Esophagus (tissue), 2 donors: ENCODE results near the gene SH3RF2. TPM values are rescaled to one million over a fixed set of nuclear protein-coding genes. Genes with fewer than 3 reads are reported as not detected.
A peak's percentile ranks its signal among the peaks of the same experiment; 100 is the strongest.

Source experiments
- H3K27ac ChIP-seq, 2 donors: one replicate each; pipeline ENCODE4 v1.5.1; 2013; ENCODE audit warnings: low read depth in 2 of 2, mild to moderate bottlenecking in 2 of 2, inconsistent platforms in 1 of 2, low read length in 1 of 2, moderate library complexity in 1 of 2
- H3K27me3 ChIP-seq, 2 donors: one replicate each; pipeline ENCODE4 v1.6.1; 2013; ENCODE audit warnings: low read length in 2 of 2, control low read depth in 1 of 2, mild to moderate bottlenecking in 1 of 2; ENCODE audit not compliant: insufficient read depth in 2 of 2, control insufficient read depth in 1 of 2
- H3K36me3 ChIP-seq, 2 donors: one replicate each; pipeline ENCODE4 v1.6.1; 2013; ENCODE audit warnings: low read length in 1 of 2; ENCODE audit not compliant: control insufficient read depth in 2 of 2, insufficient read depth in 2 of 2
- H3K4me1 ChIP-seq, 2 donors: one replicate each; pipeline ENCODE4 v1.6.1; 2013; ENCODE audit warnings: low read length in 1 of 2; ENCODE audit not compliant: control insufficient read depth in 2 of 2, insufficient read depth in 2 of 2
- H3K4me3 ChIP-seq, 2 donors: one replicate each; pipeline ENCODE4 v1.5.1; 2013; ENCODE audit warnings: low read length in 2 of 2, mild to moderate bottlenecking in 2 of 2, low read depth in 1 of 2, moderate library complexity in 1 of 2
- H3K9me3 ChIP-seq, 2 donors: one replicate each; pipeline ENCODE4 v1.6.1; 2013; ENCODE audit warnings: mild to moderate bottlenecking in 2 of 2, low read depth in 1 of 2, low read length in 1 of 2, moderate library complexity in 1 of 2; ENCODE audit not compliant: control insufficient read depth in 2 of 2, insufficient read depth in 1 of 2
- whole genome bisulfite sequencing, 2 donors: extraction: QIAGEN DNeasy Blood & Tissue Kit; methylation state at CpG; one replicate each; pipeline ENCODE4 v1.1.7; 2013; 5-methylcytosine and 5-hydroxymethylcytosine counted together
- polyA plus RNA-seq, 2 donors: library from polyadenylated mRNA; stranded (reverse); fragments of 200-250 nt; gene quantifications; one replicate each; pipeline ENCODE4 v1.2.3, GENCODE V29; 2013
- donor health status: healthy with polysubstance abuse.
- donor health status: Bipolar disorder and iron deficiency.

Gene SH3RF2
- polyA plus RNA-seq, 2 donors, result 24.9 to 43.2 TPM

- 38 to 43% methylated on average over 23 of the region's 23 CpGs for WGBS, 2 donors
- no peaks in the 10 kb centered on the region for H3K27me3 ChIP-seq
- H3K4me1 ChIP-seq, result peaks cover 0 to 5% of the 10 kb centered on the region in 2 donors
- H3K9me3 ChIP-seq, result no peaks in the 10 kb centered on the region
- H3K36me3 ChIP-seq, result no peaks in the 10 kb centered on the region
- peak overlapping the region; percentile 69 to 87 for H3K4me3 ChIP-seq
- H3K27ac ChIP-seq, result peak overlapping the region; percentile 89 to 93
Measured at GRCh38 chr5:145937432-145938250, 1.3 kb downstream of the SH3RF2 start.

- 23 to 32% methylated on average over 11 of the region's 11 CpGs for WGBS, 2 donors
- peak overlapping the region; percentile 42 to 87 for H3K4me3 ChIP-seq
- H3K36me3 ChIP-seq, result no peaks in the 10 kb centered on the region
- peaks cover 0 to 2% of the 10 kb centered on the region in 2 donors for H3K4me1 ChIP-seq
- H3K27ac ChIP-seq, result peak overlapping the region; percentile 64 to 80
- no peaks in the 10 kb centered on the region for H3K9me3 ChIP-seq
- no peaks in the 10 kb centered on the region for H3K27me3 ChIP-seq
Measured at GRCh38 chr5:145938776-145939539, 2.6 kb downstream of the SH3RF2 start.

GRCh38 chr5:145939540-145940065 is 3.2 kb downstream of the SH3RF2 start:
- Histone ChIP-seq H3K36me3 (no peaks in the 10 kb centered on the region), H3K27ac (peak overlapping the region; percentile 54 to 80), H3K4me3 (peak overlapping the region; percentile 42 to 87), H3K27me3 (no peaks in the 10 kb centered on the region), H3K9me3 (no peaks in the 10 kb centered on the region), H3K4me1 (peaks cover 0 to 5% of the 10 kb centered on the region in 2 donors)
- WGBS, 2 donors, result 54 to 60% methylated on average over 4 of the region's 4 CpGs

GRCh38 chr5:145941096-145941447 is 4.7 kb downstream of the SH3RF2 start:
- no peaks in the 10 kb centered on the region for H3K9me3 ChIP-seq
- no peaks in the 10 kb centered on the region for H3K36me3 ChIP-seq
- H3K4me1 ChIP-seq, result peaks cover 0 to 5% of the 10 kb centered on the region in 2 donors
- H3K27me3 ChIP-seq, result no peaks in the 10 kb centered on the region
- WGBS, 2 donors, result 48 to 51% methylated on average over 2 of the region's 2 CpGs
- H3K4me3 ChIP-seq, result peak overlapping the region in 1 of 2 donors; percentile 8
- peak overlapping the region; percentile 80 to 85 for H3K27ac ChIP-seq

GRCh38 chr5:145941448-145942130 is 5.2 kb downstream of the SH3RF2 start:
- Histone ChIP-seq H3K4me3 (no peak overlapping the region), H3K4me1 (peaks cover 0 to 5% of the 10 kb centered on the region in 2 donors), H3K27me3 (no peaks in the 10 kb centered on the region), H3K9me3 (no peaks in the 10 kb centered on the region), H3K27ac (peak overlapping the region; percentile 79 to 85), H3K36me3 (no peaks in the 10 kb centered on the region)
- 37% methylated on average over 3 of the region's 3 CpGs for whole genome bisulfite sequencing, 2 donors

GRCh38 chr5:145942201-145942600 is 5.8 kb downstream of the SH3RF2 start:
- H3K36me3 ChIP-seq, result no peaks in the 10 kb centered on the region
- H3K4me3 ChIP-seq, result no peak overlapping the region
- no peaks in the 10 kb centered on the region for H3K9me3 ChIP-seq
- H3K4me1 ChIP-seq, result peaks cover 0 to 5% of the 10 kb centered on the region in 2 donors
- 39 to 49% methylated on average over 3 of the region's 3 CpGs for WGBS, 2 donors
- peak overlapping the region; percentile 79 to 86 for H3K27ac ChIP-seq
- H3K27me3 ChIP-seq, result no peaks in the 10 kb centered on the region

- H3K4me3 ChIP-seq, result no peak overlapping the region
- no peaks in the 10 kb centered on the region for H3K36me3 ChIP-seq
- H3K27ac ChIP-seq, result peak overlapping the region; percentile 79 to 86
- peaks cover 0 to 5% of the 10 kb centered on the region in 2 donors for H3K4me1 ChIP-seq
- no peaks in the 10 kb centered on the region for H3K9me3 ChIP-seq
- H3K27me3 ChIP-seq, result no peaks in the 10 kb centered on the region
Measured at GRCh38 chr5:145942749-145943148, 6.4 kb downstream of the SH3RF2 start.

GRCh38 chr5:145943674-145944121 is 7.3 kb downstream of the SH3RF2 start:
- Histone ChIP-seq H3K4me3 (no peak overlapping the region), H3K4me1 (peaks cover 0 to 5% of the 10 kb centered on the region in 2 donors), H3K9me3 (no peaks in the 10 kb centered on the region), H3K27ac (peak overlapping the region in 1 of 2 donors; percentile 40), H3K27me3 (no peaks in the 10 kb centered on the region), H3K36me3 (no peaks in the 10 kb centered on the region)
- 37 to 40% methylated on average over 2 of the region's 2 CpGs for WGBS, 2 donors

GRCh38 chr5:145944328-145944727 is 8.0 kb downstream of the SH3RF2 start:
- no peaks in the 10 kb centered on the region for H3K36me3 ChIP-seq
- H3K27me3 ChIP-seq, result no peaks in the 10 kb centered on the region
- no peak overlapping the region for H3K4me3 ChIP-seq
- no peak overlapping the region for H3K27ac ChIP-seq
- peaks cover 0 to 5% of the 10 kb centered on the region in 2 donors for H3K4me1 ChIP-seq
- WGBS, 2 donors, result 48 to 57% methylated on average over 3 of the region's 3 CpGs
- no peaks in the 10 kb centered on the region for H3K9me3 ChIP-seq
